Gastrocnemius medialis (tissue), 4 donors: ENCODE data around the gene DHX8. TPM values are rescaled to one million over a fixed set of nuclear protein-coding genes. Genes with fewer than 3 reads are reported as not detected.

ENCODE experiments used
- ATAC-seq, 2 donors: fragments of 150-250 bp; one replicate each; pipeline ENCODE4 v1.9.1; 2016
- DNase-seq, 2 donors: peaks; one replicate each; pipeline ENCODE4 v3.0.0-alpha.2; 2019
- H3K27ac ChIP-seq, 4 donors: fragments of 200-600 bp; sonication (generic); 1 replicate in 1 of 4; 2 replicates in 3 of 4; pipeline ENCODE4 v1.5.1; 2016 to 2018; ENCODE audit warnings: mild to moderate bottlenecking in 2 of 4, moderate library complexity in 1 of 4
- H3K27me3 ChIP-seq, 3 donors: fragments of 200-600 bp; sonication (generic) in 2 of 3; 1 replicate in 1 of 3; 2 replicates in 2 of 3; pipeline versions ENCODE4 v1.5.1 to v1.6.0; 2016 to 2019; ENCODE audit warnings: mild to moderate bottlenecking in 1 of 3, moderate library complexity in 1 of 3
- H3K36me3 ChIP-seq, 2 donors: fragments of 200-600 bp; sonication (generic) in 1 of 2; one replicate each; pipeline ENCODE4 v1.5.1; 2017 to 2018
- H3K4me1 ChIP-seq, 2 donors: fragments of 200-600 bp; sonication (generic) in 1 of 2; one replicate each; pipeline ENCODE4 v1.5.1; 2016 to 2017; ENCODE audit warnings: mild to moderate bottlenecking in 2 of 2
- H3K4me3 ChIP-seq, 4 donors: fragments of 200-600 bp; sonication (generic) in 3 of 4; 1 replicate in 1 of 4; 2 replicates in 3 of 4; pipeline ENCODE4 v1.5.1; 2016 to 2019; ENCODE audit warnings: mild to moderate bottlenecking in 2 of 4
- H3K9me3 ChIP-seq, 3 donors: fragments of 200-600 bp; sonication (generic) in 2 of 3; 1 replicate in 1 of 3; 2 replicates in 2 of 3; pipeline ENCODE4 v1.5.1; 2016 to 2019
- POLR2A ChIP-seq, 2 donors: fragments of 450-650 bp; IDR thresholded peaks; one replicate each; pipeline ENCODE4 v1.6.1; 2017; ENCODE audit warnings: antibody characterized with exemption in 2 of 2, mild to moderate bottlenecking in 2 of 2, moderate library complexity in 2 of 2
- in situ Hi-C, 4 donors: fragments of 200-750 bp; cut with MboI; loops; one replicate each; pipeline versions ENCODE4 v1.15.0 to v1.8.0; 2017; ENCODE audit warnings: low sequenced_read_pairs in 4 of 4
- intact Hi-C: fragments of 100-400 bp; cut with DNase I; formaldehyde crosslinking; loops from one replicate; pipeline ENCODE4 v1.15.1; 2023; ENCODE audit warnings: low total_unique reads
- total RNA-seq, 4 donors: library from RNA; depleted of rRNA; stranded (reverse); fragments of >200 nt; gene quantifications; one replicate each; pipeline versions ENCODE4 v1.1.0 to v1.2.3, GENCODE V29; 2016
- TF ChIP-seq, protein P1 (sequence below), 5 experiments: fragments of 450-650 bp in 3 of 5; fragments of 200-600 bp in 2 of 5; sonication (generic) in 2 of 5; IDR thresholded peaks in 4 of 5; conservative IDR thresholded peaks in 1 of 5; 1 replicate in 4 of 5; 2 replicates in 1 of 5; pipeline ENCODE4 v1.5.1; 2016 to 2019; ENCODE audit warnings: antibody characterized with exemption in 5 of 5, mild to moderate bottlenecking in 3 of 5, moderate library complexity in 3 of 5

Gene DHX8
- total RNA-seq, 4 donors from 2014 or later: 24.0 to 30.3 (median 27.2) TPM

DNA sequence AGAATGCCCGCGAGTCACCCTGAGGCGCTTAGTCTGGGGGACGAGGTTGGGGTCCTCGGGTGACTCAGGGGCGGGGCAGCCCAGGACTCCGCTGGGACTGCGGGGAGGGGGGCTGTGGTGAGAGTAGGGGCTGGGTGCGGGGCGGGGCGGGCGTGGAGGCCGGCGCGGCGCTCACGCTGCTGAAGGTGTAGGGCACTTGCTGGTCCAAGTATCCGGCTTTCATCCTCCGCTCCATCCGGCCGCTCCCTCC lies 61.5 kb downstream of the DHX8 start:
- Histone ChIP-seq H3K4me1 (peaks cover 6 to 19% of the 10 kb centered on the region in 2 donors), H3K27me3 (peaks cover 15 to 30% (median 22%) of the 10 kb centered on the region in 3 donors), H3K36me3 (no peaks in the 10 kb centered on the region), H3K27ac (no peak overlapping the region), H3K9me3 (no peaks in the 10 kb centered on the region), H3K4me3 (peak overlapping the region; percentile 62 to 79 (median 66))
- no peak for DNase-seq
- TF ChIP-seq, protein P1, sequence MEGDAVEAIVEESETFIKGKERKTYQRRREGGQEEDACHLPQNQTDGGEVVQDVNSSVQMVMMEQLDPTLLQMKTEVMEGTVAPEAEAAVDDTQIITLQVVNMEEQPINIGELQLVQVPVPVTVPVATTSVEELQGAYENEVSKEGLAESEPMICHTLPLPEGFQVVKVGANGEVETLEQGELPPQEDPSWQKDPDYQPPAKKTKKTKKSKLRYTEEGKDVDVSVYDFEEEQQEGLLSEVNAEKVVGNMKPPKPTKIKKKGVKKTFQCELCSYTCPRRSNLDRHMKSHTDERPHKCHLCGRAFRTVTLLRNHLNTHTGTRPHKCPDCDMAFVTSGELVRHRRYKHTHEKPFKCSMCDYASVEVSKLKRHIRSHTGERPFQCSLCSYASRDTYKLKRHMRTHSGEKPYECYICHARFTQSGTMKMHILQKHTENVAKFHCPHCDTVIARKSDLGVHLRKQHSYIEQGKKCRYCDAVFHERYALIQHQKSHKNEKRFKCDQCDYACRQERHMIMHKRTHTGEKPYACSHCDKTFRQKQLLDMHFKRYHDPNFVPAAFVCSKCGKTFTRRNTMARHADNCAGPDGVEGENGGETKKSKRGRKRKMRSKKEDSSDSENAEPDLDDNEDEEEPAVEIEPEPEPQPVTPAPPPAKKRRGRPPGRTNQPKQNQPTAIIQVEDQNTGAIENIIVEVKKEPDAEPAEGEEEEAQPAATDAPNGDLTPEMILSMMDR (IDR thresholded peaks at IDR 0.05 in 4 of 5, conservative IDR thresholded peaks at IDR 0.05 in 1 of 5): no peak
- TF ChIP-seq POLR2A (IDR thresholded peaks at IDR 0.05): no peak
- ATAC-seq: no peak
- in situ Hi-C loops (no loop called here), intact Hi-C loops (no loop called here)

DNA sequence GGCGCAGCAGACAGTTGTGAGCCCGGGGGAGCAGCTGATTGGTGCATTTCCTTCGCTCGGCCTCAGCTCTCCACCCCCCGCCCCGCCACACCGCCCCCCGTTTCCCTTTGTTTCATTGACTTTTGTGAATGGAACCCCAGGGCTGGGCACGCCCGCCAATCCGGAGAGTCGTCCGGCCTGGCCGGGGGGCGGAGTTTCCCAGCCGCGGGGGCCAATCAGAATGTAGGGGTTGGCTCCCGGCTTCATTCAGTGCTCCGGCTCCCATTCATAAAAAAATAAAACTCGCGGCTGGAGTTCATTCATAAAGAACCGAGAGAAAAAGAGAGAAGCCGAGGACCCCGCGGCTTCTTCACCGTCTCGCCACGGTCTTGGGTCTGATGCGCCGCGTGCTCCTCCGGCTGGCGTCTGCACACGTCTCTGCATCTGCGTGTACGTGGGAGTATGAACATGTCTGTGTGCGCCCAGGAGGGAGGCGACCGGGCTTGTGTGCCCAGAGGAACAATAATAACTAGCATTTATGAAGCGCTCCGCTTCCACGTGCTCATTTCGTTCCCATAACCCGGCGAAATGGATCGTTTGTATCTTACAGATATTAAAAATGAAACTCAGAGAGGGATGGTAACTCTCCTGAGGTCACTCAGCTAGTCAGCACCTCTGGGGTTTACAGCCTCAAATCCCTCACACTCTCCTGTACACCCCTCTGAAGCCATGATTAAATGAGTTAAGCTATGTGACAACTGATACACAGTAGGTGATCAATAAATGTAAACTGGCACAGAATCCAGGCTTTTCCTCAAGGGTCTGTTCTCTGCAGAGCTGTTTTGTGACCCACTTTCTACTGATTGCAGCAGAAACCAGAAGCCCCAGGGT lies 62.8 kb downstream of the DHX8 start, which contains the start of gene ETV4:
TSS of gene ETV4 (minus strand) at position 22 of the 870 bp plus-strand sequence. CDS start 723 bp downstream, outside the sequence.
- Histone ChIP-seq H3K9me3 (no peaks in the 10 kb centered on the region), H3K27ac (no peak within 1 kb of the TSS), H3K27me3 (peaks cover 15 to 30% (median 22%) of the 10 kb centered on the region in 3 donors), H3K4me1 (peaks cover 6 to 19% of the 10 kb centered on the region in 2 donors), H3K4me3 (peak within 1 kb of the TSS; percentile 62 to 79 (median 66)), H3K36me3 (no peaks in the 10 kb centered on the region)
- peak; percentile 67 to 71 for DNase-seq
- TF ChIP-seq POLR2A (IDR thresholded peaks at IDR 0.05): no peak
- TF ChIP-seq, protein P1 (IDR thresholded peaks at IDR 0.05 in 4 of 5, conservative IDR thresholded peaks at IDR 0.05 in 1 of 5): no peak
- intact Hi-C loops: no loop called here
- peak; percentile 89 to 91 for ATAC-seq
- in situ Hi-C loops: no loop called here

DNA sequence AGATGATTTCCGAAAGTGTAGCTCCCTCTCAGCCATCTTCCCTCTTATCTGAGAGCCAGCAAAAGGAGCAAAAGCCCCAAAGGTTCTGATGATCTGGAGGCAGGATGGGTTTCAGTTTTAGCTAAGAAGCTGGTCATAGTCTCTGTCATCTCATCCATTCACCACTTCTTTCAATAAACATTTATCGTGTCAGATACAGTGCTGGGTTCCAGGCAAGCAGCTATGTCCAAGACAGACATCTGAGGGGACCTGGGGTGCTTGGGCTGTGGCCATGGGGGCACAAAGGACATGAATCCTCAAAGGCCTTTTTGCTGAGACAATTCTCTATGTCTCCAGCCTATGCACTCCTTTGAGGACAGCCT lies 63.4 kb downstream of the DHX8 start:
- in situ Hi-C loops (no loop called here), intact Hi-C loops (no loop called here)
- H3K4me3 ChIP-seq: no peak overlapping the region
- no peak overlapping the region for H3K27ac ChIP-seq
- H3K36me3 ChIP-seq: no peaks in the 10 kb centered on the region
- TF ChIP-seq, protein P1 (IDR thresholded peaks at IDR 0.05 in 4 of 5, conservative IDR thresholded peaks at IDR 0.05 in 1 of 5): no peak
- TF ChIP-seq POLR2A (IDR thresholded peaks at IDR 0.05): no peak
- no peak for ATAC-seq
- H3K9me3 ChIP-seq: no peaks in the 10 kb centered on the region
- peaks cover 15 to 30% (median 22%) of the 10 kb centered on the region in 3 donors for H3K27me3 ChIP-seq
- DNase-seq: no peak
- H3K4me1 ChIP-seq: peaks cover 7 to 23% of the 10 kb centered on the region in 2 donors

DNA sequence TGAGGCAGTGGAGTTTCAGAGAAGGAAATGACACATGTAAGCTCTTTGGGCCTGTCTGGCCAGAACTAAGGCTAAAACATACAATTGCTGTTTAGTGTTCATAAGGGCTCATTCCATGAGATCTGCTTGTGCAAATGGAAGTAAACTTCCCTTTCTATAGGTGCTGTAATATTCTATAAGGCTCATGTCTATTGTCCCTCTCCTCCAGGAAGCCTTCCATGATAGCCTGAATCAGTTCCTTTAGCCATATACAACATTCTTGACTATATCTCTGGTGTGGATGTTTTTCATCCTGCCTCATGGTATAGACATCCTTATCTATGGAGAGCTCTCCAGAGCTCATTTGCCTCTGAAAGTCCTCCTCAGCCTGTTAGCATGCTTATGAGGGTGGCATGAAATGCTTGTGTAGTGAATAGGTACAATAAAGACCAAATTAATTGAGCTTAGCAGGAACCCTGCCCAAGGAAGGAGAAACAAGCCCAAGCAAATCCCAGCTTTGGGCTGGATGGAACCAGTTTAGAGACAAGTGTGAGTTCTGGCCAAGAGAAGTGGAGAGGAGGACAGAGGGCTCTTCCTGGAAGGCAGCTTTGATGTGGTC lies 64.0 kb downstream of the DHX8 start:
- Histone ChIP-seq H3K9me3 (no peaks in the 10 kb centered on the region), H3K27me3 (peaks cover 15 to 30% (median 22%) of the 10 kb centered on the region in 3 donors), H3K36me3 (no peaks in the 10 kb centered on the region), H3K4me1 (peaks cover 12 to 28% of the 10 kb centered on the region in 2 donors), H3K4me3 (no peak overlapping the region), H3K27ac (no peak overlapping the region)
- intact Hi-C loops (no loop called here), in situ Hi-C loops (no loop called here)
- TF ChIP-seq, protein P1 (IDR thresholded peaks at IDR 0.05 in 4 of 5, conservative IDR thresholded peaks at IDR 0.05 in 1 of 5): no peak
- TF ChIP-seq POLR2A (IDR thresholded peaks at IDR 0.05): no peak
- DNase-seq (no peak), ATAC-seq (no peak)
